GM21717 (cell line): ENCODE data around the gene RRP1.

Experiments
- ATAC-seq: cut with Tn5 transposase; IDR thresholded peaks from one replicate; pipeline ENCODE4 v1.9.1; 2021; ENCODE audit warnings: mild to moderate bottlenecking, moderate library complexity; ENCODE audit not compliant: unreplicated experiment

Gene RRP1

DNA sequence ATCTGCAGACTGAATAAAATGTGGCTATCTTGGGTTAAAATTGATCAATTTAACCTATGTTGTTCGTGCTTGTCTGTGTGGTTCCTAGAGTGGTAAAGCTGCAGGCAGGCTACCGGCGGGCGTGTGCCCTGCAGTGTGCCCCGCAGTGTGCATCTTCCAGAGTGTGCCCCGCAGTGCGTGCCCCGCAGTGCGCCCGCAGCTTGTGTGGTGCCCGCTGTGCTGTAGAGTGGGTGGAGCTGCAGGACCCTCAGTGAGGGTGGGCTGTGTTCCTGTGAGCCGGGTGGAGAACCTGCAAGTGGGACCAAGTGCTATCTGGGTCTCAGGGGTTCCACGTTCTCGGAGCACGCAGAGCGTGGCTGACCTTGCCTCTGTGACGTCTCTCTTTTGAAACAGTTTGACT is 10.7 kb downstream of the RRP1 start:
- ATAC-seq: no peak

DNA sequence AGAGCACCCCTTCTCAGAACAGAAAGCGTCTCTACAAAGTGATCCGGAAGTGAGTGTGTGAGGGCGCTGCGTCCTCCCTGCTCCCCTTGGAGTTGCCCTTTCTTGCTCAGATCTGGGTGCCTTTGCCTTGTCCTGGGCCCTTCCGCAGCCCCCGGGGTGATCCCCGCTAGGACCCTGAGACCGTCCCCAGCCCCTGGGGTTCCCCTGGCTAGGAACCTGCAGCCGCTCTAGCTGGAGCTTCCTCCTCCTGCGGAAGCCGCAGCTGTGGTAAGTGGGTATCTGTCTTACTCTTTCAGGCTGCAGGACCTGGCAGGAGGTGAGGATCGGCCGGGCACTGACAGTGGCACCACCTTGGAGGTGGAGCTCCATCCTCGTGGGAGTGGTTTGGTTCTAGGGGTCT is 11.2 kb downstream of the RRP1 start:
- ATAC-seq: no peak

DNA sequence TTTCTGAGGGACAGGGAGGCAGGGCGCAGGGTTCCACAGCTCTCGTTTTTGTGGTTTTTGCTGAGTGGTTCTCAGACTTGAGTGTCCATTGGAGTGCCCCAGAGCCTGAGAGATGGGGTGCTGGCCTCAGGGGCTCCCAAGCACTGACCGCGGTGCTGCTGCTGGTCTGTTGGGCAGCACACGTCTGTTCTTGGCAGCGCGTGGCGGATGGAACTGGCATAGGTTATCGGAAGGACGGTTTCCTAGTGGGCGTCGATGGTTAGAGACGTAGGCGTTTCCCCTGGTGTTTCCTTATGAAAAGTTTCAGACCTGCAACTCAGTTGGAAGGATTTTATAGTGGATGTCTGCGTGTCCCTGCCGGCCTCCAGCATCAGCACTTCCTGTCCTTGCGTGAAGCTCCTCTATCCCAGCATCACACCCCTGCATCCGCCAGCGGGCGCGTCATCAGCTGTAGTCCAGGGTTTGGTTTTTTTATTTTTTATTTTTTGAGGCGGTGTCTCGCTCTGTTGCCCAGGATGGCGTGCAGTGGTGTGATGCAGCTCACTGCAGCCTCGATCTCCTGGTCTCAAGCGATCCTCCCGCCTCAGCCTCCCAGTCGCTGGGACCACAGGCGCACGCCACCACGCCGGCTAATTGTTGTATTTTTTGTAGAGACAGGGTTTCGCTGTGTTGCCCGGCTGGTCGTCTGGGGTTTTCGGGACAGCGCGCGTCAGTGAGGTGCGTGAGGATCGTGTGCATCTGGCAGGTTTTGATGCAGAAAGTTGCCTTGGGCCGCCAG is 11.8 kb downstream of the RRP1 start:
- ATAC-seq: no peak

DNA sequence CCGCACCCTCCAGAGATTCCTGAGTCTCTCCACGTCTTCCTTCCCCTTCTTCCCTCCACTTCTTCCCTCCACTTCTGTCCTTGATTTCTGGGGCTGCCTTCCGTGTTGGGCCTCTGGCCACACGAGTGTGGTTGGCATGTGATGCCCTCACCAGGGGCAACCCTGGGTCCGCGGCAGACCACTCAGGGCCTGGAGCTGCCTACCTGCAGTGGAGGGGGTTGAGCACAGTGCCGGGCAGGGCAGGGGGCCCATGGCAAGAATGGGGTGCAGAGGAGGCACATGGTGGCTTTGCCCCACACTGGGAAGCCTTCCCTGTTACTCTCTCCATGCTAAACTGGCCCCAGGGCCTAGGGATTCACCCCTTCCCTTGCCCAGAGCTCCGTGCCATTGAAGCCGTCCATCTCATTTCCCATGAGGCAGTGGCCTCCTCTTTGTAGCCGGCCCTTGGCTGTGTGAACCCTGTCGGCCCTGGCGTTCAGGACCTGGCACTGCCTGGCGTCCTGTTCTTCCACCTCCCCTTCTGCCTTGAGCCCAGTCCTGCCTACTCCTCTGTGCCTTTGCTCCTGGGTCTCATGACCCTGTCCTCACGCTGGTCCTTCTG is 13.4 kb downstream of the RRP1 start:
- ATAC-seq: no peak

DNA sequence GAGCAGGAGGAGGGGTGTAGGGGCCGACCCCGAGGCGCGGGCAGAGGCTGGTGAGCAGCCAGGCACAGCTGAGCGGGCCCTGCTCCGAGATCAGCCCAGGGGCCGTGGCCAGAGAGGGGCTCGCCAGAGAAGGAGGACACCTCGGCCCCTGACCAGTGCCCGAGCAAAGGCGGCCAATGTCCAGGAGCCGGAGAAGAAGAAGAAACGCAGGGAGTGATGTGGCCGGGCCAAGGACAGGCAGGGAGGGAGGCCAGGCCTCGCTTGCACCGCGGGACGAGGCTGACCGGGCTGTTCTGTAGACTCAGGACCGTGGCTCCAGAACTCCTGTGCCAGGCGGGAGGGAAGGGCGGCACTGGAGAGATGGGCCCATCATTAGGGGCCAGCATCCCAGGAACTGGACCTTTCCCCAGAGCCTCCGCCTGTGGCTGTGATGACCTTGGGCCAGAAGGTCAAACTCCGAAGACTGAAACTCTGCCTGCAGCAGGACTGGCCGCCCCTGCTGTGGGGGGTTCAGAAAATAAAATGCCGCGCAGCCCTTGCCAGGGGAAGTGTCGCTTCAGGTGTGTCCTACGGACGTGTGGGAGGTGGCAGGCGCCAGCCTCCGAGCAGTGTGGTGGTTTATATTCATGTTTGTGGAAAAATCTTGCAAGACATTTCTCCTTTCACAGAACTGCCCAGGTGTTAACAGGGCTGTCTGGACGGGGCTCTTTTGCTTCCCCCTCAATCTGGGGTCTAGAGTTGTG is 14.4 kb downstream of the RRP1 start:
- ATAC-seq: no peak

DNA sequence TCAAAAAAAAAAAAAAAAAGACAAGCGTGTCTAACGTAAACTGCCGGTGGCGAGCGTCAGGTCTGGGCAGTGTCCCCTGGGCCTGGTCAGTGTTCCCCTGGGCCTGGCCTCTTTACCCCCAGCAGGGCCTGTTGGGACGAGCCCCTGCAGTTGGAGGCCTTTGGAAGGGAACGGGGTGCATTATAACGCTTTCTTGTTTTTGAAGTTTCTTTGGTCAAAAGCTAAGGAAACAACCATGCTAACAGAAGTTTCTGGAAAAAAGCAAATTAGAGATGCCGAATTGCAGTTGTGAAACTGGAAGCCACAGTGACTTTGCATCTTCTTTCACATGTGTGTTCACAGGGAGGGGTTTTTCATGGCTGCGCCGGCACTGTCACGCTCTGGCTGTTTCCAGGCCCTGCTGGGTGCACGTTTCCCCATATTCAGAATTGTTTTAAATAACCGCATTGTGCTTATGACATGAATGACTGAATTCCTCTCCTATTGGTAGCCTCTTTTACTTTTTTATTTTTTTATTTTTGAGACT is 16.0 kb downstream of the RRP1 start:
- ATAC-seq: peak; percentile 50

- ATAC-seq: no peak
Measured at GRCh38 chr21:43806017-43806710, 16.8 kb downstream of the RRP1 start.

GRCh38 chr21:43808367-43808766 is 19.0 kb downstream of the RRP1 start:
- no peak for ATAC-seq

DNA sequence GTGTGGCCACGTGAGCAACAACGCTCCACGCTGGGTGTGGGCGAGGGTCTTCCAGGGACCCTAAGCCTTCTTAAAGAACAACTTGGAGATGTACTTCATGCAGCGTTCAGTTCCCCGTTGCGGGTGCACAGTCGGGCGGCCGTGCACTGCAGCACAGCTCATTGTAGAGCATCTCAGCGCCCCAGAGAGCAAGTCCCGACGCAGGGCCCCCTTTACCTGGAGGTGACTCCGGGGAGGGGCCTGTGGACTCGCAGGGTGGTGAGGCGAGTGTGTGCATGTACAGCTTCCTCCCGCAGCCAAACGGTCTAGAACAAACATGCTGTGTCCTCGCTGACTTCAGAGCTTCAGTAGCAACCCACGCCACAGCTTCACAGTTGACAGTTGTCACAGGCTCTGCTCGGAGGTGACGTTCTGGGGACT is 19.5 kb downstream of the RRP1 start:
- ATAC-seq: no peak

- no peak for ATAC-seq
Measured at GRCh38 chr21:43809346-43809799, 20.0 kb downstream of the RRP1 start.

GRCh38 chr21:43809853-43810504 is 20.6 kb downstream of the RRP1 start:
- ATAC-seq: no peak

DNA sequence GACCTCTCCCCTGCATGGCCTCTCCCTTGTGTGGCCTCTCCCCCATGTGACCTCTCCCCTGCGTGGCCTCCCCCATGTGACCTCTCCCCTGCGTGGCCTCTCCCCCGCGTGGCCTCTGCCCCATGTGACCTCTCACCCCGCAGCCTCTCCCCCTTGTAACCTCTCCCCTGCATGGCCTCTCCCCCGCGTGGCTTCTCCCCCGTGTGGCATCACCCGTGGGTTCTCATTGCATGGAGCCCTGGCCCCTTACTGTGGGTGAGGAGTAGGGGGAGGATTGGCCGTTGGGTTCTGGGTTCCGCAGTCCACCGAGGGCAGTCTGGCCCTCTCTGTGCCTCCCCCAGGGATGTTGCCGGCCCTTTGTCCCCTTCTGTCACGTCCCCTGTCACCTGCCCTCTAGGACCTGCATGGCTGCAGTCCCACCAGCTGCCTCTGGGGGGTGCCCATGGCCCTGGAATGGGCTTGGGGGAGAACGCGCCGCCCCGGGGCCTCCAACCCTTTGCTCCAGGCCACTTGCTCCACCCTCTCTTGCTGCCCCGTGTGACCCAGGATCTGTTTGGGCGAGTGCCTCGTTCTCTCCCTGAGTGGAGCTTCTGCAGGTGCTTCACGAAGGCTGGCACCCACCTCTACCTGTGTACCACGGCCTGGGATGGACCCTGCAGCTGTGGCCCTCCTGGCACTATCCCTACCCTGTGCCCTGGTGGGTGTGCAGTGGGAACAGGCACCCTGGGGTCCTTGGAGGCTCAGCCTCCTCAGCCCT is 21.3 kb downstream of the RRP1 start:
- ATAC-seq: no peak

DNA sequence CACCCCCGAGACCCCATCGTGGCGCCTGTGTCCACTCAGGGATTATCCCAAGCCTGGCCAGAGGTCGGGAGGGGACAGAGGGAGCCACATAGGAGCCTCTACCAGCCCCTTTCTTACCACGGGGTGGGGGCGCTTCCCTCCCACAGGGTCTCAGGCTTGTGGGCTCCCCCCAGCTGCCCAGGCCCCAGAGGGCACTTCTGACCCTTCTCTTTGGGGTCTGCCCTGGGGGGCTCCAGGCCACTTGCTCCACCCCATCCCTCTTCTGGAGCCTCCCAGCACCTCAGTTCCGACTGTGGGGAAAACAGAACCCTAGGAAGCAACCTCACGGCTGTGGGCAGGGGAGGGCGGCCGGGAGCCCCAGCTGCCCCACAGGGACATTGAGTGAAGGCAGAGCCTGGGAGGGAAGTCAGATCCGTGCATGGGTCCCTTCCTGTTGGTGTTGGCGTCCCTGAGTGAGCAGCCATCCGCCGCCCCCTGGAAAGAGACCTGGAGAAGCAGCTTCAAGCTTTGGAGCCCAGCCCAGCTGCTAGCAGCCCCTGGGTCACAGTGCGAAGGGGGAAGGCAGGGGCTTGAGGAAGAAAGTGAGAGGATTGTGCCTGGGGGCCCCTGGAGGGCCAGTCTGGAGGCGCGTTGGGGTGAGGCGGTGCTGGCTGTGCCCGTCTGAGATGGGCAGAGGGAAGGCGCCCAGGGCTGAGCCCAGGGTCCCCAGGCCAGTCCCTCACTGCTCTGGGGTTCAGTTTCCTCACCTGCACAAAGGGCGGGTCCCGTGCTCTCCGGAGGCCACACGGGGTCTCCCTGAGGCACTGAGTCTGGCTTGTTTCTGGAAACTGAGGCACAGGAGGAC is 22.1 kb downstream of the RRP1 start:
- ATAC-seq: no peak

DNA sequence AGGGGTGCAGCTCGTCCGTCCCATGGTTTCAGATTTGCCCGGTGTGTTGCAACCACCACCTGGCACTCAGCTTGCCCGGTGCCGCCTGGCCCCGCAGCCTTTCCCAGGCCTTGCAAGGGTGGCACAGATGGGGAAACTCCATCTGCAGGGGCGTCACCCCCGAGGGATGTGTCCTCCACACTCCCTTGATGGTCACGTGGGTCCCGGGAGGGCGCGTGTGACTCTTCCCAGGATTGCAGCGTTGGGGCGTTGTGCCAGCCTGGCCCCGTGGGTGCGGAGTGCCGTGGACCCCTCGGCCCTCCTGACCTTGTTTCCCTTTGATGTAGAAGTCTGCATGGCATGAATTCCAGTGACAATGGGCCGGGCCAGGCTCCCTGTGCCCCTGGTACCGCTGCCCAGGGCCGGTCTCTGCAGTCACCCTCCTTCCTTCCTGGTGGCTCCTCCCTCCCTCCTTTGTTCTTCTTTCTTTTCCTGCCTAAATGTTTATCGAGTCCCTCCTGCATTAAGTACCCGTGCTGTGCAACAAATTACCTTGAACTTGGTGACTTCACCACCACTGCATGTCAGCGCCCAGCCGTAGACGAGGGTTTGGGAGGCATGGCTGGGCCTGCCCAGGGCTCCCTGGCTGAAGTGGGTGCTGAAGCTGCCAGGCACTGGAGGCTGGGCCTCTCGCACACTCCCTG is 22.9 kb downstream of the RRP1 start:
- no peak for ATAC-seq

DNA sequence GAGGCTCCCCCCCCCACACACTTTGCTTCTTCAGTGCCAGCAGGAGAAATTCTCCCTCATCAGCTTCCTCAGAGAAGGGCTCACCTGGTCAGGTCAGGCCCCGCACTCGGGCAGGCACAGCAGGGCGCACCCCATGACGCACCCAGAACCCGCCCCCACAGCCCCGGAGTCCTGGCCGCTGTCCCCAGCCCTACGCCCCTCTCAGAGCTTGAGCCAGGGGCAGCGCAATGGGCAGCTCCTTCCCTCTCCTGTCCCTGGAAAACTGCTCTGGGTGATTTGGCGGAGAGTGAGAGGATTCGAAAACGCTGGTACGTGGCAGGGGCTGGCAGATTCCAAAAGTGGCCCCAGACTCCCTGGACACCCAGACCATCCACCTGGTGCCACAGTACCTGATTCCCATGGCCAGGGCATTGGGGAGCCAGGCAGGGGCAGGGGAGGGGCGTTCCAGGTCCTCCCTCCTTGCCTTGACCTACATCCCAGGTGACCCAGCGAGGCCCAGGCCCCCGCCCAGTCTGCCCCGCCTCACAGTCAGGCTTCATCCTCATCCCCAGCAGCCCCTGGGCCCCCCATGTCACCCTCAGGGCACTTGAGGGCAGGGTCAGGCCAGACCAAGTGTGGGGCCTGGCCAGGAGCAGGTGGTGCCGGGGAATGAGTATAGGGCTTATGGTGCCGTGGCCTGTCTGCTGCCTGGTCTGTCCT is 23.7 kb downstream of the RRP1 start:
- no peak for ATAC-seq

GRCh38 chr21:43813656-43813980 is 24.2 kb downstream of the RRP1 start:
- no peak for ATAC-seq

DNA sequence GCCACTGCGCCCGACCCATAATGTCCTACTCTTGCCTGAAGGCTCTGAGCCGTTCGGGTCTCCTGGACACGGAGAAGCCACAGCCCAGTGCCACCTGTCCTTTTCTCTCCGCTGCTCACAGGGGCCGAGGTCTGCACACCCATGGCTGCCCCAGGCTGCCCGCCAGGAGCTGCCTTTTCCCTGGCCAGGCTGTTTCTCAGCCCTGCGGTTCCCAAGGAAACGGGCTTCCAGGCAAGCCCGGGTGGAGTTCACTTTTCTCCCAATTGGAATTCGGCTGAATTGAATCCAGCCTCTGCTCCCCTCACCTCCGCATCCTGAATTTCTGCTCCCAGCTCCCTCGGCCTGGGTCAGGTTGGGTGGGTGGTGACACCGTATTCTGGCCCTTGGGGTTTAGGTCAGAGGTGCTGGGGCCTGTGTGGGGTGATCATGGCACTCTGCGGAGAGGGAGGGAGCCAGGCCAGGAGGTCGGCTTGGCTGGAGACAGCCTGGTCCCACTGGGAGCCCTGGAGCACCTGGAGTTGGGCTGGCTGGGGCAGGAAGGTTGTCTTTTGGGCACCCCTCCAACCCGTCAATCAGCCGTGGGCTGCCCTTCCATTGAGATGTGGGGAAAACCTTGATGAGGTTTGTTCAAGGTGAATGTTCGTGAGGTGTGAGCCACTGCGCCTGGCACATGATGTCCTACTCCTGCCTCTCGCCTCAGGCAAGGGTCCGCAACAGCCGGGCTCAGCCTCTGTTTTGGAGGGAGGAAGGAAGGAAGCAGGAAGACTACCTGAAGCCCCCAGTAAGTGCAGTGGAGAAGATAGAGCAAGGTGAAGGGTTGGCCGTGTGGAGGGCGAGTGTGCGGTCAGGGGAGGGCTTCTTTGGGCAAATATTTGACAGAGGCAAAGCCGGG is 25.1 kb downstream of the RRP1 start:
- no peak for ATAC-seq
